Prostate gland (tissue), 2 donors: ENCODE data around the gene SCARB1.

ENCODE experiments used
- POLR2A ChIP-seq: fragments of 450-650 bp; IDR thresholded peaks from one replicate; pipeline ENCODE4 v1.6.1; 2016; ENCODE audit warnings: antibody characterized with exemption, mild to moderate bottlenecking
- POLR2AphosphoS5 ChIP-seq: sonication (generic); formaldehyde crosslinking; IDR thresholded peaks from one replicate; pipeline ENCODE4 v1.6.1; 2017; ENCODE audit warnings: antibody characterized with exemption
- TF ChIP-seq, protein P1 (sequence below), 4 experiments: fragments of 200-600 bp in 2 of 4; fragments of 450-650 bp in 2 of 4; sonication (generic) in 2 of 4; IDR thresholded peaks; 1 replicate in 3 of 4; 2 replicates in 1 of 4; pipeline ENCODE4 v1.5.1; 2016 to 2019; ENCODE audit warnings: antibody characterized with exemption in 4 of 4, mild to moderate bottlenecking in 2 of 4, moderate library complexity in 2 of 4

DNA sequence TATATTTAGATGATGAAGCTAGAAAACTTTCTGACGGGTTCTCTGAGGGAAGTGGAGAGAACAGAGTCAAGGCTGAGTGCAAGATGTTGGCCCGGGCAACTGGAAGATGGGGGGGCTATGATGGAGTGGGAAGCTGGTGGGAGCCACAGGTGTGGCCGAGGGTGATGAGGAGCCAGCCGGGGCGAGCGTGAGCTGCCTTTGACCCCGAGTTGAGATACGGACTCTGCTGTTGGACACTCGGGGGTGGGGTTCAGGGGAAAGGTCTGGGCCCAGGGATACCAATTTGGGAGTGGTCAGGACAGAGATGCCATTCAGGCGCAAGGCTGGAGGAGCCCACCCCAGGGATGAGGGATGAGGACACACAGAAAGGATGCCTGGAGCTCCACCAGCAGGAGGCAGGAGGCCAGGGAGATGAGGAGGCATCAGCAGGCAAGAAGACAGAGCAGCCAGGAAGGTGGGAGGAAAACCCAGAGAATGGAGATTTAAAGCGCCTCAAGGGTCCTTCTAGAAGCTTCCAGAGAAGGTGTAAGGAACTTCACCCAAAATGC lies 9.0 kb downstream of the SCARB1 start:
- TF ChIP-seq, protein P1, sequence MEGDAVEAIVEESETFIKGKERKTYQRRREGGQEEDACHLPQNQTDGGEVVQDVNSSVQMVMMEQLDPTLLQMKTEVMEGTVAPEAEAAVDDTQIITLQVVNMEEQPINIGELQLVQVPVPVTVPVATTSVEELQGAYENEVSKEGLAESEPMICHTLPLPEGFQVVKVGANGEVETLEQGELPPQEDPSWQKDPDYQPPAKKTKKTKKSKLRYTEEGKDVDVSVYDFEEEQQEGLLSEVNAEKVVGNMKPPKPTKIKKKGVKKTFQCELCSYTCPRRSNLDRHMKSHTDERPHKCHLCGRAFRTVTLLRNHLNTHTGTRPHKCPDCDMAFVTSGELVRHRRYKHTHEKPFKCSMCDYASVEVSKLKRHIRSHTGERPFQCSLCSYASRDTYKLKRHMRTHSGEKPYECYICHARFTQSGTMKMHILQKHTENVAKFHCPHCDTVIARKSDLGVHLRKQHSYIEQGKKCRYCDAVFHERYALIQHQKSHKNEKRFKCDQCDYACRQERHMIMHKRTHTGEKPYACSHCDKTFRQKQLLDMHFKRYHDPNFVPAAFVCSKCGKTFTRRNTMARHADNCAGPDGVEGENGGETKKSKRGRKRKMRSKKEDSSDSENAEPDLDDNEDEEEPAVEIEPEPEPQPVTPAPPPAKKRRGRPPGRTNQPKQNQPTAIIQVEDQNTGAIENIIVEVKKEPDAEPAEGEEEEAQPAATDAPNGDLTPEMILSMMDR (IDR thresholded peaks at IDR 0.05): no peak
- no peak for TF ChIP-seq POLR2A
- TF ChIP-seq POLR2AphosphoS5: no peak
